Transverse colon (tissue), 4 donors: ENCODE results near the gene GMPR. TPM values are rescaled to one million over a fixed set of nuclear protein-coding genes. Genes with fewer than 3 reads are reported as not detected.

ENCODE experiments used
- DNase-seq: peaks from one replicate; pipeline ENCODE4 v3.0.0-alpha.2; 2019
- H3K27ac ChIP-seq, 4 donors: fragments of 200-600 bp; sonication (generic); 2 replicates each; pipeline ENCODE4 v1.5.1; 2016 to 2018; ENCODE audit warnings: inconsistent platforms in 4 of 4
- H3K27me3 ChIP-seq: fragments of 200-600 bp; sonication (generic); 2 replicates; pipeline ENCODE4 v1.5.1; 2017; ENCODE audit warnings: inconsistent platforms
- H3K36me3 ChIP-seq, 4 donors: fragments of 200-600 bp; sonication (generic); 2 replicates each; pipeline ENCODE4 v1.5.1; 2017 to 2019; ENCODE audit warnings: inconsistent platforms in 4 of 4
- H3K4me1 ChIP-seq, 4 donors: fragments of 200-600 bp; sonication (generic); 2 replicates each; pipeline ENCODE4 v1.5.1; 2017 to 2020; ENCODE audit warnings: inconsistent platforms in 4 of 4
- H3K4me3 ChIP-seq, 4 donors: fragments of 200-600 bp; sonication (generic); 1 replicate in 1 of 4; 2 replicates in 3 of 4; pipeline versions ENCODE4 v1.5.1 to v1.6.1; 2017 to 2019; ENCODE audit warnings: inconsistent platforms in 4 of 4
- H3K9me3 ChIP-seq, 2 donors: fragments of 200-600 bp; sonication (generic); 2 replicates each; pipeline ENCODE4 v1.5.1; 2017 to 2019; ENCODE audit warnings: inconsistent platforms in 2 of 2
- EP300 ChIP-seq: sonication (generic); formaldehyde crosslinking; IDR thresholded peaks from one replicate; pipeline ENCODE4 v1.6.1; 2017; ENCODE audit warnings: antibody characterized with exemption, low read depth
- POLR2A ChIP-seq: fragments of 450-650 bp; IDR thresholded peaks from one replicate; pipeline ENCODE4 v1.6.1; 2016; ENCODE audit warnings: antibody characterized with exemption, mild to moderate bottlenecking, moderate library complexity
- POLR2AphosphoS5 ChIP-seq, 3 donors: sonication (generic); formaldehyde crosslinking; IDR thresholded peaks; one replicate each; pipeline ENCODE4 v1.6.1; 2016; ENCODE audit warnings: antibody characterized with exemption in 3 of 3
- WGBS, 2 donors: methylation state at CpG; one replicate each; pipeline ENCODE4 v1.1.5; 2018; ENCODE audit warnings: low coverage in 1 of 2; 5-methylcytosine and 5-hydroxymethylcytosine counted together
- in situ Hi-C, 4 donors: fragments of 200-750 bp; cut with MboI; loops; one replicate each; pipeline versions ENCODE4 v1.15.0 to v1.15.1; 2017; ENCODE audit warnings: low sequenced_read_pairs in 3 of 4, low pct_ligation_motif_present in 1 of 4, low pct_unique_long_range_greater_than_20kb in 1 of 4
- intact Hi-C: fragments of 100-400 bp; cut with DNase I; formaldehyde crosslinking; loops from one replicate; pipeline ENCODE4 v1.15.1; 2023; ENCODE audit warnings: low total_unique reads
- total RNA-seq, 4 donors: library from RNA; depleted of rRNA; stranded (reverse); fragments of >200 nt; gene quantifications; one replicate each; pipeline ENCODE4 v1.1.0, GENCODE V29; 2016
- TF ChIP-seq, protein P1 (sequence below), 5 experiments: fragments of 200-600 bp in 3 of 5; fragments of 450-650 bp in 2 of 5; sonication (generic) in 3 of 5; IDR thresholded peaks; 1 replicate in 2 of 5; 2 replicates in 3 of 5; pipeline ENCODE4 v1.5.1; 2016 to 2017; ENCODE audit warnings: antibody characterized with exemption in 5 of 5, inconsistent platforms in 3 of 5, mild to moderate bottlenecking in 2 of 5, moderate library complexity in 1 of 5

The GMPR gene
- total RNA-seq, 4 donors from 2014 or later = 4.4 to 5.1 (median 4.5) TPM; not detected in 1

DNA sequence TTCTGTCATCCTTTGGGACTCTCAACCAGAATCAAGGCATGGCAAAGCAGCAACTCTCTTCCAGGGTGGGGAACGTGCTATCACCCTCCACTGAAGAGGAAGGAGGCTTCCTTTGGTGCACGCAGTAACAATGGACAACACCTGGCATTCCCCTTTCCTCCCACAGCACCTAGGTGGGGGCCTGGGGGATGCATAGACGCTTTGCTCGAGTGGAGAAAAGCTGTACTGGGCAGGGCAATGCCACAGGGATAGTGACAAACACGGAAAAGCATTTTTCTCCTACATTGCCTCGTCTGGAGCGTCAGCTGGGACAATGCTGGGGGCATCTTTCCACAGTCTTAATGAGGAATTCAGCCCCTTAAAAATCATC lies 82.9 kb downstream of the GMPR start:
- in situ Hi-C loops = no loop called here
- H3K27ac ChIP-seq = peak overlapping the region; percentile 75 to 84 (median 77)
- intact Hi-C loops = no loop called here
- H3K4me1 ChIP-seq = peaks cover 21 to 49% (median 28%) of the 10 kb centered on the region in 4 donors
- TF ChIP-seq, protein P1, sequence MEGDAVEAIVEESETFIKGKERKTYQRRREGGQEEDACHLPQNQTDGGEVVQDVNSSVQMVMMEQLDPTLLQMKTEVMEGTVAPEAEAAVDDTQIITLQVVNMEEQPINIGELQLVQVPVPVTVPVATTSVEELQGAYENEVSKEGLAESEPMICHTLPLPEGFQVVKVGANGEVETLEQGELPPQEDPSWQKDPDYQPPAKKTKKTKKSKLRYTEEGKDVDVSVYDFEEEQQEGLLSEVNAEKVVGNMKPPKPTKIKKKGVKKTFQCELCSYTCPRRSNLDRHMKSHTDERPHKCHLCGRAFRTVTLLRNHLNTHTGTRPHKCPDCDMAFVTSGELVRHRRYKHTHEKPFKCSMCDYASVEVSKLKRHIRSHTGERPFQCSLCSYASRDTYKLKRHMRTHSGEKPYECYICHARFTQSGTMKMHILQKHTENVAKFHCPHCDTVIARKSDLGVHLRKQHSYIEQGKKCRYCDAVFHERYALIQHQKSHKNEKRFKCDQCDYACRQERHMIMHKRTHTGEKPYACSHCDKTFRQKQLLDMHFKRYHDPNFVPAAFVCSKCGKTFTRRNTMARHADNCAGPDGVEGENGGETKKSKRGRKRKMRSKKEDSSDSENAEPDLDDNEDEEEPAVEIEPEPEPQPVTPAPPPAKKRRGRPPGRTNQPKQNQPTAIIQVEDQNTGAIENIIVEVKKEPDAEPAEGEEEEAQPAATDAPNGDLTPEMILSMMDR (IDR thresholded peaks at IDR 0.05) = no peak
- TF ChIP-seq POLR2A = no peak
- TF ChIP-seq EP300 = no peak
- TF ChIP-seq POLR2AphosphoS5 (IDR thresholded peaks at IDR 0.05) = no peak
- no peak overlapping the region for H3K4me3 ChIP-seq
- H3K27me3 ChIP-seq = no peaks in the 10 kb centered on the region
- no peaks in the 10 kb centered on the region for H3K36me3 ChIP-seq
- WGBS, 2 donors = 93 to 100% methylated on average over 2 to 7 of the region's 7 CpGs
- no peak for DNase-seq
- H3K9me3 ChIP-seq = no peaks in the 10 kb centered on the region

DNA sequence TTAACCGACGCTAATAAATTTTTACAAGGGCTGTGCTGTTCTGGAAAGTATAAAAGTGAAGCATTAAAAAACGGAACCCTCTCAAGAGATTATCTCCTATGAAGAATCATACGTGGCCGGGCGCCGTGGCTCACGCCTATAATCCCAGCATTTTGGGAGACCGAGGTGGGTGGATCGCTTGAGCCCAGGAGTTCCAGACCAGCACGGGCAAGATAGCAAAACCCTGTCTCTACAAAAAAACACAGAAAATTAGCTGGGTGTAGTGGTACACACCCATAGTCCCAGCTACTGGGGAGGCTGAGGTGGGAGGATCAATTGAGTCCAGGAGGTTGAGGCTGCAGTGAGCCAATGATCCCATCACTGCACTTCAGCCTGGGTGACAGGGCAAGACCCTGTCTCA lies 83.4 kb downstream of the GMPR start:
- WGBS, 2 donors = 94 to 96% methylated on average over 4 to 11 of the region's 11 CpGs
- H3K9me3 ChIP-seq = no peaks in the 10 kb centered on the region
- peaks cover 21 to 49% (median 28%) of the 10 kb centered on the region in 4 donors for H3K4me1 ChIP-seq
- no peak for DNase-seq
- in situ Hi-C loops = no loop called here
- TF ChIP-seq POLR2A (no peak), POLR2AphosphoS5 (IDR thresholded peaks at IDR 0.05) (no peak), EP300 (no peak)
- TF ChIP-seq, protein P1 (IDR thresholded peaks at IDR 0.05) = no peak
- no peaks in the 10 kb centered on the region for H3K27me3 ChIP-seq
- H3K36me3 ChIP-seq = peaks cover 0 to 2% (median 0%) of the 10 kb centered on the region in 4 donors
- intact Hi-C loops = no loop called here
- peak overlapping the region; percentile 23 to 78 (median 63) for H3K27ac ChIP-seq
- no peak overlapping the region for H3K4me3 ChIP-seq

DNA sequence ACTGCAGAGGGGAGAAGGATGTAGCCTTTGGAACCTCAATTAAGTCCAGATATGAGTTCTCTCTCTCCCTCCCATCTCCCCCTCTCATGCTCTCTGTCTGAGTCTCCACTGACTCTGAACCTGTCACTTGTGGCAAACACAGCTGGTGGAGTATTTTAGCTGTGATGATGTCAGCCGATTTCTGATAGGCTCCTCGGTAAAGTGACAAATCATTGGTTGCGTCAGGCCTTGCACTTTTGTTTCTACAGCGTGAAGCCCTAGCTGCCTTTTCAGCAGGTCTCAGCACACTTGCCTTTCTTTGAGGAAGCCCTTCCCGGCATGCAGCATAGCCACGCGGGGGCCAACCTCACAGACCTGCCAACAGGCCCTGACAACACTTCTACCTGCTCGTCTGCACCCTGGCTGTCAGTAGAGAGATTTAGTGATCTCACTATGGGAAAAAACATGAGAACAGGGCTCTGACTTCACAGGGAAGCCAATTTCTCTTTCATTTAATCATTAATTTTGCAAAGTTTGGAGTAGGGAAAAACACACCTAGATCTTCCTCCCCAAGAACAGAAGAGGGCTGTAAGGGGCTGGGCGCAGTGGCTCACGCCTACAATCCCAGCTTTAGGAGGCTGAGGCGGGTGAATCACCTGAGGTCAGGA lies 84.4 kb downstream of the GMPR start:
- in situ Hi-C loops = no loop called here
- Histone ChIP-seq H3K9me3 (no peaks in the 10 kb centered on the region), H3K36me3 (peaks cover 0 to 7% (median 0%) of the 10 kb centered on the region in 4 donors), H3K4me3 (no peak overlapping the region), H3K4me1 (peaks cover 21 to 49% (median 28%) of the 10 kb centered on the region in 4 donors), H3K27me3 (no peaks in the 10 kb centered on the region), H3K27ac (peak overlapping the region; percentile 43 to 55 (median 50))
- peak; percentile 63 for DNase-seq
- TF ChIP-seq POLR2A = peak; percentile 24
- TF ChIP-seq, protein P1 (IDR thresholded peaks at IDR 0.05) = no peak
- peak in 2 of 3 donors; percentile 32 to 47 for TF ChIP-seq POLR2AphosphoS5 (IDR thresholded peaks at IDR 0.05)
- intact Hi-C loops = no loop called here
- WGBS, 2 donors = 58 to 69% methylated on average over 4 to 11 of the region's 11 CpGs

DNA sequence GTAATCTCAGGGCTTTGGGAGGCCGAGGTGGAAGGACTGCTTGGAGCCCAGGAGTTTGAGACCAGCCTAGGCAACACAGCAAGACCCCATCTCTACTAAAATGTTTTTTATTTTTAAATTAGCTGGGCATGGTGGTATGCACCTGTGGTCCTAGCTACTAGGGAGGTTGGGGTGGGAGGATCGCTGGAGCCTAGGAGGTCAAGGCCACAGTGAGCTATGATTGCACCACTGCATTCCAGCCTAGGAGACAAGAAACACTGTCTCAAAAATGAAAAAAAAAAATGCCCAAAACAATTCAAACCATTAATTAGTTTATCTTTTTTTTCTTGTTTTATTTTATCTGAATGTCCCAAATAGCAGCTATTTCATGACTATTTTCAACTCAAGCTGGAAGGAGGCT lies 85.8 kb downstream of the GMPR start:
- no peak for TF ChIP-seq EP300
- TF ChIP-seq POLR2AphosphoS5 (IDR thresholded peaks at IDR 0.05) = no peak
- TF ChIP-seq POLR2A = no peak
- TF ChIP-seq, protein P1 (IDR thresholded peaks at IDR 0.05) = no peak
- intact Hi-C loops = no loop called here

More for the DNA sequence above, 85.8 kb downstream of the GMPR start:
- Histone ChIP-seq H3K27ac (no peak overlapping the region), H3K9me3 (no peaks in the 10 kb centered on the region), H3K27me3 (no peaks in the 10 kb centered on the region), H3K4me1 (peaks cover 17 to 37% (median 23%) of the 10 kb centered on the region in 4 donors), H3K4me3 (no peak overlapping the region), H3K36me3 (peaks cover 0 to 7% (median 0%) of the 10 kb centered on the region in 4 donors)
- WGBS, 2 donors = 100% methylated on average over 1 to 2 of the region's 2 CpGs
- in situ Hi-C loops = no loop called here
- DNase-seq = no peak
